ENCODE data around the gene UGT2A1.

UGT2A1 gene

GRCh38 chr4:69549651-69550050 lies 103.4 kb downstream of the UGT2A1 start:
- DNase-seq (ENCODE audit: low read depth): no peak
- H3K4me3 ChIP-seq (ENCODE audit: low read length): no peak overlapping the region
- TF ChIP-seq CTCF (conservative IDR thresholded peaks at IDR 0.05; ENCODE audit: low read depth, low read length): no peak

- peak; percentile 39 for DNase-seq (ENCODE audit: low read depth)
- TF ChIP-seq CTCF (conservative IDR thresholded peaks at IDR 0.05; ENCODE audit: low read depth, low read length): no peak
- no peak overlapping the region for H3K4me3 ChIP-seq (ENCODE audit: low read length)
These were observed 106.8 kb downstream of the UGT2A1 start for GRCh38 chr4:69546134-69546765.

All from retinal pigment epithelial cell (primary cell).